ENCODE measurements around the gene NTSR1.

DNA sequence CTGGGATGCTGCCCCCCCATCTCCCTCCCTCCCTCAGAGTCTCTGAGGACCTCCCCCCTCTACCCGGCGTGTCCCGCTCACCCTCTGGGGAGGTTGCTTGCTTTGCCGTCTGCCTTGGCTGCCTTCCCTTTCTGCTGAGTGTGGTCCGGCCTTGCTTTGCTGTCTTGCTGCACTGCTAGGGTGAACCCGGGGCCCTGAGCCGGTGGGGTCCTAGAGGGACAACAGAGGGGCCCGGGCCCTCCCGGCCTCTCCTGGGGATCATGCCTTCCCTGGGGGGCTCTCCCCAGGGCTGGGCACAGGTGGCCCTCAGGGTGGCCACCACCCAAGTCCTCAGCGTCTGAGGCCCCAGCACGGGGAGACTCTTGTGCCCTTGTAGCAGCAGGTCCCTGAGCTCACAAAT, 47.0 kb upstream of the NTSR1 start:
- TF ChIP-seq POLR2A (IDR thresholded peaks at IDR 0.05): no peak
- TF ChIP-seq, protein P1, sequence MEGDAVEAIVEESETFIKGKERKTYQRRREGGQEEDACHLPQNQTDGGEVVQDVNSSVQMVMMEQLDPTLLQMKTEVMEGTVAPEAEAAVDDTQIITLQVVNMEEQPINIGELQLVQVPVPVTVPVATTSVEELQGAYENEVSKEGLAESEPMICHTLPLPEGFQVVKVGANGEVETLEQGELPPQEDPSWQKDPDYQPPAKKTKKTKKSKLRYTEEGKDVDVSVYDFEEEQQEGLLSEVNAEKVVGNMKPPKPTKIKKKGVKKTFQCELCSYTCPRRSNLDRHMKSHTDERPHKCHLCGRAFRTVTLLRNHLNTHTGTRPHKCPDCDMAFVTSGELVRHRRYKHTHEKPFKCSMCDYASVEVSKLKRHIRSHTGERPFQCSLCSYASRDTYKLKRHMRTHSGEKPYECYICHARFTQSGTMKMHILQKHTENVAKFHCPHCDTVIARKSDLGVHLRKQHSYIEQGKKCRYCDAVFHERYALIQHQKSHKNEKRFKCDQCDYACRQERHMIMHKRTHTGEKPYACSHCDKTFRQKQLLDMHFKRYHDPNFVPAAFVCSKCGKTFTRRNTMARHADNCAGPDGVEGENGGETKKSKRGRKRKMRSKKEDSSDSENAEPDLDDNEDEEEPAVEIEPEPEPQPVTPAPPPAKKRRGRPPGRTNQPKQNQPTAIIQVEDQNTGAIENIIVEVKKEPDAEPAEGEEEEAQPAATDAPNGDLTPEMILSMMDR (IDR thresholded peaks at IDR 0.05): no peak
